ENCODE data around the gene ATP6V0A4.
"Not testable (repeated sequence)": the region's sequence is repeated elsewhere in the genome, so short reads cannot be mapped to it uniquely, and the experiment has no call there.

ATP6V0A4 gene

GRCh38 chr7:138750473-138750872 is 47.5 kb downstream of the ATP6V0A4 start:
- no peak overlapping the region for H3K4me3 ChIP-seq (ENCODE audit: low read length)
- TF ChIP-seq ZNF274 (IDR thresholded peaks at IDR 0.05; ENCODE audit: low read depth, low read length), result no peak

GRCh38 chr7:138749960-138750359 is 48.0 kb downstream of the ATP6V0A4 start:
- TF ChIP-seq ZNF274 (IDR thresholded peaks at IDR 0.05; ENCODE audit: low read depth, low read length), result no peak
- H3K4me3 ChIP-seq (ENCODE audit: low read length), result no peak overlapping the region

DNA sequence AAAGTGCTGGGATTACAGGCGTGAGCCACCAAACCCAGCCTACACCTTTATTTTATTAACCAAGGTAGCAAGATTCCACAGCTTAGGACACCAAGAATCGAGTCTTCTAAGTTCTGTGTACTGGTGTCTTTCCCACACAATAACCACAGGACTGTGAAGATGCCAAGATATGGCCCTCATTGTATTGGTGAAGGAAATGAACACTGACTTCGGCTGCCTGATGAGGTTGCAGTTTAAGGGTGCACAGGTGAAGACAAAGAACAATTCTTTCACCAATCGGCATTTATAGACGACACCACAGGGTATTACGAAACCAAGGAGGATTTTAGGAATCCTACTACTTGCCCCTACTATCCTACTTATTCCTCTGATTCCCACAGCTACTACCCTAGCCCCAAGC is 49.3 kb downstream of the ATP6V0A4 start:
- H3K4me3 ChIP-seq (ENCODE audit: low read length), result no peak overlapping the region

DNA sequence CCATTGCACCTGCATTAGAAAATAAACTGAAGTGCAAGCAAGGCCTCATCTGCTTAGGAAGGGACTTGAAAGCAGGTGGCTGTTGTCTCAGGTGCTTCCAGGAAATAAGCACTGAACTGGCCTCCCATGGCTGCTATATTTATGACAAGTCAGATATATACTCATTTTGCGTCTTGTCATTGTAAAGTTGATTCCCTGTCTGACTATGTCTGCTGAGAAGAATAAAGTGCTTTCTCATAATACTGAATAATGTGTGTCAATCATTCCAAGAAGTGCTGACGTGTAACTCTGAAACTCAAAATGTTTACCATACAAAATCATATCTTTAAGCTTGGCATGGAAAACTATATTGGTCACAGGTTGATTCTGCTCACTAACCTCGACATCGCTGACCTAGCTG is 51.9 kb downstream of the ATP6V0A4 start:
- no peak overlapping the region for H3K4me3 ChIP-seq (ENCODE audit: low read length)
- no peak for TF ChIP-seq ZNF274 (IDR thresholded peaks at IDR 0.05; ENCODE audit: low read depth, low read length)

More for the DNA sequence above, 49.3 kb downstream of the ATP6V0A4 start:
- TF ChIP-seq ZNF274 (IDR thresholded peaks at IDR 0.05; ENCODE audit: low read depth, low read length), result no peak

GRCh38 chr7:138745189-138745588 is 52.8 kb downstream of the ATP6V0A4 start:
- TF ChIP-seq ZNF274 (IDR thresholded peaks at IDR 0.05; ENCODE audit: low read depth, low read length), result no peak
- H3K4me3 ChIP-seq (ENCODE audit: low read length), result no peak overlapping the region

DNA sequence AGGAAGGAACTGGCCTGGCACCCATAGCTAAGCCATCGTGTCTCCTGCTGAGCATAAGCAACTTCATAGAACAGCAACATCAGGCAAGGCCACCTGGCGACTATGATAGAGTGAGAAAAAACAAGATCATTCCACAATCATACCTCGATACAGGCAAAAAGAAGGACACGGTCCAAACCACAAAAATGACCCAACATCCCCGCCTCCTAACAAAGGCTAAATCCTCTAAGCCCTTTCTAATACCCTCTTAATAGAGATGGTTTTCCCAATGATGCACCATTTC is 56.6 kb downstream of the ATP6V0A4 start:
- H3K4me3 ChIP-seq (ENCODE audit: low read length), result no peak overlapping the region
- no peak for TF ChIP-seq ZNF274 (IDR thresholded peaks at IDR 0.05; ENCODE audit: low read depth, low read length)

- H3K4me3 ChIP-seq (ENCODE audit: low read length), result no peak overlapping the region
- no peak for TF ChIP-seq ZNF274 (IDR thresholded peaks at IDR 0.05; ENCODE audit: low read depth, low read length)
These were observed 58.1 kb downstream of the ATP6V0A4 start for GRCh38 chr7:138739859-138740258.

- TF ChIP-seq ZNF274 (IDR thresholded peaks at IDR 0.05; ENCODE audit: low read depth, low read length), result no peak
- no peak overlapping the region for H3K4me3 ChIP-seq (ENCODE audit: low read length)
These were observed 59.3 kb downstream of the ATP6V0A4 start for GRCh38 chr7:138738551-138739335.

GRCh38 chr7:138738114-138738513 is 59.9 kb downstream of the ATP6V0A4 start:
- no peak overlapping the region for H3K4me3 ChIP-seq (ENCODE audit: low read length)
- no peak for TF ChIP-seq ZNF274 (IDR thresholded peaks at IDR 0.05; ENCODE audit: low read depth, low read length)

GRCh38 chr7:138735399-138735798 is 62.6 kb downstream of the ATP6V0A4 start:
- no peak for TF ChIP-seq ZNF274 (IDR thresholded peaks at IDR 0.05; ENCODE audit: low read depth, low read length)
- no peak overlapping the region for H3K4me3 ChIP-seq (ENCODE audit: low read length)

DNA sequence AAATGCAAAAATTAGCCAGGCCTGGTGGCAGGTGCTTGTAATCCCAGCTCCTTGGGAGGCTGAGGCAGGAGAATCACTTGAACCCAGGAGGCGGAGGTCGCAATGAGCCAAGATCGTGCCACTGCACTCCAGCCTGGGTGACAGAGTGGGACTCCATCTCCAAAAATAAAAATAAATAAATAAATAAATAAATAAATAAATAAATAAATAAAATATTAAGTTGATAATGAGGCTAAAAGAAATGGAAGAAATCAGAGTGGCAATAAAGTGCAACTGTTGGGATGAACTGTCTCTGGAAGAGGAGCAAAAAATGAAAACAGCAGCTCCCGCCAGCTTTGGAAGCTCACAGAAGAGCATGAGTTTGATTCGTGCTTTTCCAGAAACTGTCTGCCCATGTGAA is 66.3 kb downstream of the ATP6V0A4 start:
- not testable (repeated sequence) for H3K4me3 ChIP-seq (ENCODE audit: low read length)

DNA sequence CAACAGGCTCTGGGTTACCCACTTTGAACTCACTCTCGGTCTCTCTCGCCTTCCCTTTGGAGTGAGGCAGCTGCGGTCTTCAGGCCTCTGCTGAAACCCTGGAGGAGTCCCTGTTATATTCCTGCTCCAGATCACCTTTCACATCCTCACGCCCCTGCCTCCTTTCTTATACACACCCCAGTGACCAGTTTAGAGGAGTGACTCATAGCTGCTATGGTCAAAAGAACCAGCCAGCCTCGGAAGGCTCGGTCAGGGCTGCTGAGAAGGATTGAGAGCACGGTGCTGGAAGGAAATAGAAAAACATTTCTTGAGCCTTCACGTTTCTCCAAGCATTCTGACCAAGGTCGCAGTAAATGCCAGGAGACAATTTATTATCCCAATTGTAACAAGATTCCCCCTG is 68.6 kb downstream of the ATP6V0A4 start:
- no peak overlapping the region for H3K4me3 ChIP-seq (ENCODE audit: low read length)
- no peak for TF ChIP-seq ZNF274 (IDR thresholded peaks at IDR 0.05; ENCODE audit: low read depth, low read length)

GRCh38 chr7:138727336-138728099 is 70.5 kb downstream of the ATP6V0A4 start:
- TF ChIP-seq ZNF274 (IDR thresholded peaks at IDR 0.05; ENCODE audit: low read depth, low read length), result no peak
- H3K4me3 ChIP-seq (ENCODE audit: low read length), result no peak overlapping the region

GRCh38 chr7:138726288-138726687 is 71.7 kb downstream of the ATP6V0A4 start:
- TF ChIP-seq ZNF274 (IDR thresholded peaks at IDR 0.05; ENCODE audit: low read depth, low read length), result no peak
- no peak overlapping the region for H3K4me3 ChIP-seq (ENCODE audit: low read length)

GRCh38 chr7:138720286-138720685 is 77.7 kb downstream of the ATP6V0A4 start:
- no peak overlapping the region for H3K4me3 ChIP-seq (ENCODE audit: low read length)
- no peak for TF ChIP-seq ZNF274 (IDR thresholded peaks at IDR 0.05; ENCODE audit: low read depth, low read length)

Measured in GM08714 (cell line).